ENCODE measurements around the gene CDH23.

The CDH23 gene

GRCh38 chr10:71419002-71419540, 22.4 kb downstream of the CDH23 start:
- no peak for DNase-seq (ENCODE audit: low read depth in 3 of 3, low spot score in 1 of 3)

GRCh38 chr10:71419750-71420149, 23.0 kb downstream of the CDH23 start:
- no peak for DNase-seq (ENCODE audit: low read depth in 3 of 3, low spot score in 1 of 3)

- no peak for DNase-seq (ENCODE audit: low read depth in 3 of 3, low spot score in 1 of 3)
Observed at GRCh38 chr10:71421075-71421434, 24.3 kb downstream of the CDH23 start.

GRCh38 chr10:71423250-71423649, 26.5 kb downstream of the CDH23 start:
- no peak for DNase-seq (ENCODE audit: low read depth in 3 of 3, low spot score in 1 of 3)

GRCh38 chr10:71423901-71424300, 27.2 kb downstream of the CDH23 start:
- DNase-seq (ENCODE audit: low read depth in 3 of 3, low spot score in 1 of 3): no peak

DNA sequence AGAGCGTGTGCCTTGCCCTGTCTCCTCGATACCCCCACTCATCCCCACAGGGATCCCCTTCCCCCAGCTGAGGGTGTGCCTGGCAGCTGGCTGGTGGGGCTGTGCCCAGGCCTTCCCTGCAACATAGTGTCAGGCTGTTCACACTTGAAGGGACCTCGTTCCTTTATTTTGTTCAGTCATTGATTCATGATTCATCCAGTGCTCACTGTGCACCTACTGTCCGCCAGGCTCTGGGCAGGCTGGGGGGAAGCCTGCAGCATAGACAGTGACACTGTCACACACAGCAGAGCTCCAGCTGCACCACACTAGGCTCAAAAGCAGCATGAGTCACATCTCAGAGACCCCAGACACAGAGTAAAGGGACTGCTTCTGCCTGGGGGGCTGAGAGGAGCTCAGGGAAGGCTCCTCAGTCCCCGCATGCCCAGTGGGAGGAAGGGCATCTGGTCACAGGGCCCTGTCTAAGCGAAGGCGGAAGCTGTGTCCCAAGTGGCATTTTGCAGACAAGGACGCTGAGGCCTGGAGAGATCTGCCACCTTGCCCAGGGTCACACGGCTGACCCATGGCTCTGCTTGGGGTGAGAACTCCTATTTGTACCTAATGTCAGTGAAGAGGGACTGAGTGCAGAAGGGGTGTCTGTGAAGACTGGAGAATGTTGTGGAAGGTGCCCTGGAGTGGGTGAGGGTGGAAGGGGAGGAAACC, 27.9 kb downstream of the CDH23 start:
- no peak for DNase-seq (ENCODE audit: low read depth in 3 of 3, low spot score in 1 of 3)

- no peak for DNase-seq (ENCODE audit: low read depth in 3 of 3, low spot score in 1 of 3)
Observed at GRCh38 chr10:71426058-71426605, 29.4 kb downstream of the CDH23 start.

DNA sequence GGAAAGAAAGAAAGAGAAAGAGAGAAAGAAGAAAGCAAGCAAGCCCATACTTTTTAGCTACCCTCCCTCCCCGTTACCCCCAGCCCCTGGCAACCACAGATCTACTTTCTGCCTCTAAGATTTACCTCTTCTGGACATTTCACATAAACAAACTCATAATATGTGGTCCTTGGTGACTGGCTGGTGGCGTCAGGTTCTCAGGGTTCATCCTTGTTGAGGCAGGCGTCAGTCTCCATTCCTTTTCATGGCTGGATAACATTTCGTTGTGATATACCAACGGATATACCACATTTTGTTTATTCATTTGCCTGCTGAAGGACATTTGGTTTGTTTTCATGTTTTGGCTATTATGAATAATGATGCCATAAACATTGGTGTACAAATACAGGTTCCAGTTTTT, 30.5 kb downstream of the CDH23 start:
- DNase-seq (ENCODE audit: low read depth in 3 of 3, low spot score in 1 of 3): no peak

DNA sequence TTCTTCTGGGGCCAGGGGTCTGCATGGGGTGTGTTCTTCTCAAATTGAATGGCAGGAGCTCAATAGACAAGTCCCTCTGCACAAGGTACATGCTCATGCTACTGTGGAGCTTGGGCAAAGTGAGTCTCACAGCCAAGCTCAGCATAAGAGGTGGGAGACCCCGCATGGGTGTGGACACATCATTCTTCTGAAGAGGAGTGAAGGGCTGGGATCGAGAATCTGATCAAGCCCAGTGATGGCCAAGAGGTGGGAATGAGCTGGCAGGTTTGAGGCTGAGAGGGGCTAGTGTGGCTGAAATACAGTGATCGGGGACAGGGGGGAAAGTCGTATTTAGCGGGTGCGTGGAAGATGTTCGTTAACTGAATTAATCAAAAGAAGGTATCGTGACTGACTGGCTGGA, 32.6 kb downstream of the CDH23 start:
- no peak for DNase-seq (ENCODE audit: low read depth in 3 of 3, low spot score in 1 of 3)

DNA sequence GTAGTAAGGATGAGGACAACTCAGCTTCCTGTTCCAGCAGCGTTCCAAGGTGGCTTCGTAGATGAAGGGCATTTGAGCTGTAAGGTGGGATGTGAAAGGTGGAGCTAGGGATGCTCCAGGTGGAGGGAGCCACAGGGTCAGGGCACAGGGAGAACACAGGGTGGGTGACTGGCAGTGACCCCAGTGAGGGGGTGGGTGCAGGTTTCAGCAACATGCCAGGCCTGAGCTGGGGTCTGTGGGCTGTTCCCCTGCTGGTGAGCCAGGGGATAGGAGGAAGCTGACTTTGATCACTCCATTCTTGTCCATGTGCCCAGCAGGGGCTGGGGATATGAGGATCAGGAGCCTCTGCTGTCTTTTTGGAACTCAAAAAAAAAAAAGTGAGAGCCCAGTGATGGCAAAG, 33.2 kb downstream of the CDH23 start:
- no peak for DNase-seq (ENCODE audit: low read depth in 3 of 3, low spot score in 1 of 3)

GRCh38 chr10:71431239-71432100, 34.8 kb downstream of the CDH23 start:
- DNase-seq (ENCODE audit: low read depth in 3 of 3, low spot score in 1 of 3): no peak

- DNase-seq (ENCODE audit: low read depth in 3 of 3, low spot score in 1 of 3): no peak
Observed at GRCh38 chr10:71432101-71432905, 35.6 kb downstream of the CDH23 start.

- no peak for DNase-seq (ENCODE audit: low read depth in 3 of 3, low spot score in 1 of 3)
Observed at GRCh38 chr10:71432956-71433767, 36.4 kb downstream of the CDH23 start.

DNA sequence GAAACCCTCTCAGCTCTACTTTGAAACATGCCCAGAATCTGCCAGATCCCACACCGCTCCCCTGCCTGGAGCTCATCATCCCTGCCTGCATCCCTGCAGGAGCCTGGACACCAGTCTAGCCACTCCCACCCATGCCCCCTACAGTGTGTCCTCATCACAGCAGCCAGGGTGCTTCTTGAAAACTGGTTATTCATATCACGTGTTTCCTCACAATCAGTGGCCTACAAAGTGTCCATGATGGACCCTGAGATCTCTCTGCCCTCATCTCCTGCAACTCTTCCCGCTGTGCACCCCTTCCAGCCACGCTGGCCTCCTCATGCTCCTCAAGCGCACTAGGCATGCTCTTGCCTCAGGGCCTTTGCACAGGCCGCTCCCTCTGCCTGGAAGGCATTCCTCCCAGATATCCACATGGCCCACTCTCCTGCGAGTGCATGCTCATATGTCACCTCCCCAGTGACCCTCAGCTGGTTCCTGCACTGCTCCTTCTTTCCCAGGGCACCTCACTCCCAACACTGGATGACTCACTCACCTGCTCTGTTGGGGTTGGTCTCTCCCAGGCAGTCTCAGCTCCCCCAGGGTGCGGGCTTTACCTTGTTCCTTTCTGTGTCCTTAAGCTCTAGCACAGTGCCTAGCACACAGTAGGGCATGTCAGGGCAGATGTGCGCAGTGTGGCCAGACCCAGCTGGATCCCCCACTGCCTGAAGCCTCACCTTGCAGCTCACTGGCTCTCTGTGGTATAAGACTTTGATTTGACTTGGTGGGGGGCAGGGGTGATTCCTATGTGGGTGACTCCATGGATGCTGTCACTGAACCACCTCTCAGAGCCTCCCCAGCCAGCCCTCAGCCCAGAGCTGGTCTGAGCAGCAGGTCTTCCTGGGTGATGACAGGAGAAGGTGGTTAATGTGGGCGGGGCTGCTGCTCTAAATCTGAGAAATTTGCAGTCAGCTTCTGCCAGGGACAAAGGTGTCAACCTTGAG, 37.3 kb downstream of the CDH23 start:
- no peak for DNase-seq (ENCODE audit: low read depth in 3 of 3, low spot score in 1 of 3)

- no peak for DNase-seq (ENCODE audit: low read depth in 3 of 3, low spot score in 1 of 3)
Observed at GRCh38 chr10:71434760-71435394, 38.2 kb downstream of the CDH23 start.

- no peak for DNase-seq (ENCODE audit: low read depth in 3 of 3, low spot score in 1 of 3)
Observed at GRCh38 chr10:71435571-71436267, 39.0 kb downstream of the CDH23 start.

GRCh38 chr10:71436268-71437125, 39.8 kb downstream of the CDH23 start:
- DNase-seq (ENCODE audit: low read depth in 3 of 3, low spot score in 1 of 3): no peak

All from stimulated activated CD4-positive, alpha-beta T cell treated with anti-CD3 and anti-CD28 coated beads, TNF-alpha, amount 100 ng/mL, for 1 hour (primary cell).